Common myeloid progenitor, CD34-positive (primary cell): ENCODE measurements around the gene ACVR1.

Experiments
- CTCF ChIA-PET: fragments of 350-600 bp; sonication (Branson Sonifier 250); formaldehyde crosslinking; loops from one replicate; lab custom pipeline; 2021; ENCODE audit warnings: antibody characterized with exemption; lab: Charles Lee
- POLR2A ChIA-PET: fragments of 350-600 bp; sonication (Branson Sonifier 250); formaldehyde crosslinking; loops from one replicate; lab custom pipeline; 2021; ENCODE audit warnings: antibody characterized with exemption; lab: Charles Lee
- DNase-seq, 3 donors: peaks; one replicate each; pipeline versions ENCODE4 v3.0.0 to v3.0.0-alpha.2; 2013
- H3K27ac ChIP-seq, 2 experiments: 1 replicate in 1 of 2; 2 replicates in 1 of 2; pipeline ENCODE4 v1.7.0; 2013; ENCODE audit warnings: inconsistent platforms in 2 of 2, low read length in 2 of 2, mild to moderate bottlenecking in 2 of 2, low read depth in 1 of 2, moderate library complexity in 1 of 2; ENCODE audit not compliant: severe bottlenecking in 2 of 2, insufficient read depth in 1 of 2, poor library complexity in 1 of 2
- H3K27me3 ChIP-seq, 5 experiments: replicated peaks in 2 of 5; 1 replicate in 3 of 5; 2 replicates in 2 of 5; pipeline versions ENCODE4 v1.6.1 to v1.7.0; 2013; ENCODE audit warnings: low read length in 4 of 5, mild to moderate bottlenecking in 2 of 5, moderate library complexity in 2 of 5, inconsistent platforms in 1 of 5; ENCODE audit not compliant: insufficient read depth in 5 of 5, control insufficient read depth in 4 of 5
- H3K36me3 ChIP-seq, 4 experiments: 1 replicate in 2 of 4; 2 replicates in 2 of 4; pipeline versions ENCODE4 v1.6.1 to v1.7.0; 2013; ENCODE audit warnings: low read length in 3 of 4, control low read depth in 1 of 4, mild to moderate bottlenecking in 1 of 4; ENCODE audit not compliant: control insufficient read depth in 4 of 4, insufficient read depth in 4 of 4
- H3K4me1 ChIP-seq, 4 experiments: 1 replicate in 3 of 4; 2 replicates in 1 of 4; pipeline versions ENCODE4 v1.6.1 to v1.7.1; 2013; ENCODE audit warnings: low read length in 3 of 4, mild to moderate bottlenecking in 3 of 4, control low read depth in 1 of 4, inconsistent platforms in 1 of 4, moderate library complexity in 1 of 4; ENCODE audit not compliant: control insufficient read depth in 4 of 4, insufficient read depth in 4 of 4; ENCODE audit errors: control extremely low read depth in 1 of 4
- H3K4me3 ChIP-seq, 7 experiments: 1 replicate in 4 of 7; 2 replicates in 3 of 7; pipeline versions ENCODE4 v1.5.1 to v1.7.0; 2013; ENCODE audit warnings: mild to moderate bottlenecking in 7 of 7, low read length in 6 of 7, moderate library complexity in 6 of 7, inconsistent platforms in 2 of 7, low read depth in 2 of 7, control low read depth in 1 of 7; ENCODE audit not compliant: insufficient read depth in 4 of 7, control insufficient read depth in 1 of 7; ENCODE audit errors: extremely low read depth in 1 of 7
- H3K9me3 ChIP-seq, 5 experiments: 1 replicate in 4 of 5; 2 replicates in 1 of 5; pipeline versions ENCODE4 v1.6.1 to v1.7.1; 2013; ENCODE audit warnings: low read length in 4 of 5, mild to moderate bottlenecking in 2 of 5, inconsistent platforms in 1 of 5, low read depth in 1 of 5, moderate library complexity in 1 of 5; ENCODE audit not compliant: control insufficient read depth in 4 of 5, insufficient read depth in 2 of 5; ENCODE audit errors: control extremely low read depth in 1 of 5
- WGBS: methylation state at CpG from one replicate; pipeline ENCODE4 v1.1.5; 2013; ENCODE audit not compliant: insufficient coverage; 5-methylcytosine and 5-hydroxymethylcytosine counted together

The ACVR1 gene

DNA sequence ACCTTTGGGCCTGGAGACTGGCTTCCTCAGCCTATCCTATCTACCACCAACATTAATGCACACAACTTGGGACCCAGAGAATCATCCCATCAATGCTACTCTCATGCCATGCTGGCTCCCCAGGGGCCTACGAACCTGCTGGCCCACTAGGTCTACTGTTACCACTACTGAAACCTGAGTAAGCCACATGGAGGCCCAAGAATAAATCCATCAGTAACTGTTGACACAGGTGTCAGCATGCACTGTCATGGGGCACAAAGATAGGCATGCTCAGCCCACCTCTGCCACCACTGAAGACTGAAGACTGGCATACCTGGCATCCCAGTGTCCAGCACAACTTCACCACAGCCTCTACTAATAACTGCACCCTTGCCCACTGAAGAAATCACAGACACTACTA is 176.3 kb downstream of the ACVR1 start:
- no peak for DNase-seq
- H3K9me3 ChIP-seq: peaks cover 0 to 29% (median 8%) of the 10 kb centered on the region in 5 experiments
- H3K4me1 ChIP-seq: no peaks in the 10 kb centered on the region
- POLR2A ChIA-PET: no interaction called here
- 100% methylated on average over 1 of the region's 1 CpG for WGBS
- H3K27me3 ChIP-seq: no peaks in the 10 kb centered on the region
- H3K27ac ChIP-seq: no peak overlapping the region
- CTCF ChIA-PET: no interaction called here
- no peak overlapping the region for H3K4me3 ChIP-seq
- H3K36me3 ChIP-seq: no peaks in the 10 kb centered on the region

DNA sequence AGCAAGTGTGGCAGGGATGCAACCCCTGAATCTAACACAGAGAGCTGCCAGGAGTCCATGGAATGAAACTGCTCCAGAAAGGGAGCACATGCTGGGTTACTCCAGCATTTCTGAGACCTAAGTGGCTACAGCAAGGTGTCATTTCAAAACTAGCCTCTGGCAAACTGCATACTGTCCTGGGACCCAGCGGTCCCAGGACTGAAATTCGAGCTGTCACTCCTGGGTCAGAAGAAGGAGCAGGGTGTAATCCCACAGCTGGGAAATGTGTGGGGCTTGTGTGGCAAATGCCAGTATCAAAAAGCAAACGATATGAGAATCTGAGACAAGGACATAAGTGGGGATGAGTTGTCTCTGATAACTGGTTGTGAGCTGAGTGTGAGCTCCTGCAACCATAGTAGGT is 177.1 kb downstream of the ACVR1 start:
- WGBS: 91% methylated on average over 3 of the region's 3 CpGs
- Histone ChIP-seq H3K4me3 (no peak overlapping the region), H3K9me3 (peaks cover 0 to 27% (median 5%) of the 10 kb centered on the region in 5 experiments), H3K36me3 (no peaks in the 10 kb centered on the region), H3K27me3 (no peaks in the 10 kb centered on the region), H3K27ac (no peak overlapping the region), H3K4me1 (no peaks in the 10 kb centered on the region)
- POLR2A ChIA-PET: no interaction called here
- CTCF ChIA-PET: interaction anchor here (1.0 to 1.2 kb wide), 2 partner anchors 9 to 1047 kb away, joined by 3 to 4 read pairs; no protein-coding TSS in a partner anchor
- DNase-seq: no peak

GRCh38 chr2:157698430-157698829 is 177.7 kb downstream of the ACVR1 start:
- WGBS: 100% methylated on average over 1 of the region's 1 CpG
- H3K4me1 ChIP-seq: no peaks in the 10 kb centered on the region
- no peak overlapping the region for H3K4me3 ChIP-seq
- no peaks in the 10 kb centered on the region for H3K36me3 ChIP-seq
- no peak overlapping the region for H3K27ac ChIP-seq
- CTCF ChIA-PET: interaction anchor here (1.0 to 1.2 kb wide), 2 partner anchors 8 to 1047 kb away, joined by 3 to 4 read pairs; no protein-coding TSS in a partner anchor
- DNase-seq: no peak
- POLR2A ChIA-PET: no interaction called here
- peaks cover 0 to 25% (median 4%) of the 10 kb centered on the region in 5 experiments for H3K9me3 ChIP-seq
- H3K27me3 ChIP-seq: no peaks in the 10 kb centered on the region

DNA sequence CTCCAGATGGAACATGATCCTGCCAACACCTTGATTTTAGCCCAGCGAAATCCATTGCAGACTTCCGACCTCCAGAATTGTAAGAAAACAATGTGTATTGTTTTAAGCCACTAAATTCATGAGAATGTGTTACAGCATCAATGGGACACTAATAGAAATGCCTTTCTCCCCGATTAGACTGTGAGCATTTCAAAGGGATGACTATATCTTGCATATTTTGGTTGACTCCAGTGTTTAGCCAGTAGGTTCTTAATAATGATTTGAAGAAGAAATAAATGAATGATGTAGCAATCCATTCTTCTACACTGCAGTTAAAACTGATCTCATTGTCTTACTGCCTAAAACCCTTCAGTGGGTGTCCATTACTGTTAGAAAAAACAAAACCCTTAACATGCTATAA is 180.1 kb downstream of the ACVR1 start:
- ChIA-PET POLR2A (no interaction called here), CTCF (interaction anchor here (1.2 kb wide), 1 partner anchor 11 kb away, joined by 3 read pairs; no protein-coding TSS in a partner anchor)
- Histone ChIP-seq H3K27me3 (no peaks in the 10 kb centered on the region), H3K4me1 (no peaks in the 10 kb centered on the region), H3K4me3 (no peak overlapping the region), H3K36me3 (no peaks in the 10 kb centered on the region), H3K27ac (no peak overlapping the region), H3K9me3 (peaks cover 0 to 17% (median 4%) of the 10 kb centered on the region in 5 experiments)
- WGBS: 100% methylated on average over 1 of the region's 3 CpGs
- DNase-seq: no peak

- Histone ChIP-seq H3K4me3 (no peak overlapping the region), H3K4me1 (no peaks in the 10 kb centered on the region)
- POLR2A ChIA-PET: no interaction called here
Measured at GRCh38 chr2:157692768-157693167, 183.4 kb downstream of the ACVR1 start.

DNA sequence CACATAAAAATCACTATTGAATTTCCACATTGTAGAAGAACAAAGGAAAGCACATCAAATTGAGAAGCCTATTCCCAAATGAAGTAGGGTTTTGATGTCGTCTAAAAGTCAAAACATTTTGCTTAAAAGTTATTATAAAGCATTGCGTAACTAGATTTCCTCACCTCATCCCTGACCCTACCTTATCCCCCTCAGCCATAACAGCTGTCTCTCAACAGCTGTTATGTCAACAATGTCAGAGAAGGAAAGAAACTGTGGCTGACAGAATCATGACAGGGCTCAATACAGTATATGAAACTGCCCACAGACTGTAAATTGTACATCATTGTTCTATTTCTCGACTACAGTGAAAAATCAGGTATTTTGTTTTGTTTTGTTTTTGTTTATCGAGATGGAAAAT is 184.4 kb downstream of the ACVR1 start:
- POLR2A ChIA-PET: no interaction called here
- CTCF ChIA-PET: no interaction called here
- H3K9me3 ChIP-seq: peaks cover 0 to 7% (median 4%) of the 10 kb centered on the region in 5 experiments
- no peaks in the 10 kb centered on the region for H3K4me1 ChIP-seq
- no peak for DNase-seq
- no peaks in the 10 kb centered on the region for H3K27me3 ChIP-seq
- H3K36me3 ChIP-seq: no peaks in the 10 kb centered on the region
- 100% methylated on average over 1 of the region's 4 CpGs for WGBS
- no peak overlapping the region for H3K27ac ChIP-seq
- H3K4me3 ChIP-seq: no peak overlapping the region

More at GRCh38 chr2:157692768-157693167, 183.4 kb downstream of the ACVR1 start:
- Histone ChIP-seq H3K9me3 (peaks cover 0 to 7% (median 4%) of the 10 kb centered on the region in 5 experiments), H3K27ac (no peak overlapping the region), H3K27me3 (no peaks in the 10 kb centered on the region), H3K36me3 (no peaks in the 10 kb centered on the region)
- CTCF ChIA-PET: no interaction called here
- DNase-seq: no peak
- 92% methylated on average over 2 of the region's 2 CpGs for WGBS

- no peak for DNase-seq
- H3K27ac ChIP-seq: no peak overlapping the region
- H3K9me3 ChIP-seq: peaks cover 0 to 7% (median 4%) of the 10 kb centered on the region in 5 experiments
- no peaks in the 10 kb centered on the region for H3K27me3 ChIP-seq
- H3K4me1 ChIP-seq: no peaks in the 10 kb centered on the region
- no peak overlapping the region for H3K4me3 ChIP-seq
- no peaks in the 10 kb centered on the region for H3K36me3 ChIP-seq
- ChIA-PET POLR2A (no interaction called here), CTCF (interaction anchor here (1.5 kb wide), 1 partner anchor 7 kb away, joined by 4 read pairs; no protein-coding TSS in a partner anchor)
- no CpG with 5 or more reads among the region's 1 CpG for WGBS
Measured at GRCh38 chr2:157691131-157691530, 185.0 kb downstream of the ACVR1 start.
